LNCAP (cell line): ENCODE data around the gene TMEM132C.

Experiments
- TF ChIP-seq, protein P1 (sequence below): fragments of 450-650 bp; IDR thresholded peaks from 2 replicates; pipeline ENCODE4 v1.5.1; 2017; ENCODE audit warnings: mild to moderate bottlenecking

Gene TMEM132C

DNA sequence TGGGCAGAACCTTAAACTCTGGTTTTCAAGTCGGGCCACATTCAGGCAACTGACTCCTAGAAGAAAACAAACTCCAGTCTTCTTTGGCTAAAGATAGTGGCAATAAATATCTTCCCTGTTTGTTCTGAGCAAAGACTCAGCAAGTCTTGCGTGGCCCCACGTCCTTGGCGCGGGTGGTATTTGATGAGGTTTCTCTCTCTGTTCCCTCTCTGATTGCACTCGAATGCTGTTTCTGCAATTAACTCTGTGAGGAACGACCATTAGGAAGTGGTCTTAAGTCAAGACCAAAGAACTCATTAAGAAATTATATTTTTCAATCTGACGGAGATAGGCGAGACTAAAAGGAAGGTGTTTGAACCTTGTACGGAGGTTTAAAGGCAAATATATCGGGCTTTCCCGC lies 177.6 kb downstream of the TMEM132C start:
- TF ChIP-seq, protein P1, sequence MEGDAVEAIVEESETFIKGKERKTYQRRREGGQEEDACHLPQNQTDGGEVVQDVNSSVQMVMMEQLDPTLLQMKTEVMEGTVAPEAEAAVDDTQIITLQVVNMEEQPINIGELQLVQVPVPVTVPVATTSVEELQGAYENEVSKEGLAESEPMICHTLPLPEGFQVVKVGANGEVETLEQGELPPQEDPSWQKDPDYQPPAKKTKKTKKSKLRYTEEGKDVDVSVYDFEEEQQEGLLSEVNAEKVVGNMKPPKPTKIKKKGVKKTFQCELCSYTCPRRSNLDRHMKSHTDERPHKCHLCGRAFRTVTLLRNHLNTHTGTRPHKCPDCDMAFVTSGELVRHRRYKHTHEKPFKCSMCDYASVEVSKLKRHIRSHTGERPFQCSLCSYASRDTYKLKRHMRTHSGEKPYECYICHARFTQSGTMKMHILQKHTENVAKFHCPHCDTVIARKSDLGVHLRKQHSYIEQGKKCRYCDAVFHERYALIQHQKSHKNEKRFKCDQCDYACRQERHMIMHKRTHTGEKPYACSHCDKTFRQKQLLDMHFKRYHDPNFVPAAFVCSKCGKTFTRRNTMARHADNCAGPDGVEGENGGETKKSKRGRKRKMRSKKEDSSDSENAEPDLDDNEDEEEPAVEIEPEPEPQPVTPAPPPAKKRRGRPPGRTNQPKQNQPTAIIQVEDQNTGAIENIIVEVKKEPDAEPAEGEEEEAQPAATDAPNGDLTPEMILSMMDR: no peak

- TF ChIP-seq, protein P1: no peak
Measured at GRCh38 chr12:128445415-128446127, 178.6 kb downstream of the TMEM132C start.

DNA sequence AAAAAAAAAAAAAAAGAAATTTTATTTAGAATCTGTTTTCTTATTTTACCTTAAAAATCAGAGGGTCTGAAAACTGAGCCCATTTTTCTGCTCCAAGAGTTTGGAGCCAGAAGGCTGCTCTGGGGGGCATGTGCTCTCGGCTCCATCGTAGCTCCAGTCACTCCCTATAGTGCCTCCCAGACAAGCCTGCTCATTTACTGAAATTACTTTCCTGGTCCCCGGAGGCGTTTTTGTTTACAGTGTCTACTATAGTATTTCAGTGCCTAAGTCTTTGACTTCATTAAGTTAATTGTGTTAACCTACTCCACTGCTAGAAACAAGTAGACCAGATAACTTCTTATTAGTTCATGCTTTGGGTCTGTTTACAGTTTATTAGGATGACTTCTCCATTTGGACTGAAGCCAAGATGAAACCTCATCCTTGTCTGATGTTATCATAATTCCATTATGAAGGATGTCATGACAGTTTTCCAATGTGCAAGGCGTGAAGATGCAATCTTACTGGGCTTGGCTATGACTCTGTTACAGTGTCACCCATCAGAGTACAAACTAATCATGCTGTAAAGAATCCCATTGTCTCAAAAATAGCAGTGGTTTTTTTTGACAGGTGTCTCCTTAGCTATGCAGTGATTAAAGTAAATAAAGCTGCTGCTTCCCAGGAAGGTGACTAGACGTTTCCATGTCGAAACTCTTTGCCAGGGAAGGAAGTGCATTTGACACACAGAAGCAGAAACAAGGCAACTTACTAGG lies 182.3 kb downstream of the TMEM132C start:
- TF ChIP-seq, protein P1: no peak

GRCh38 chr12:128450810-128451209 lies 183.8 kb downstream of the TMEM132C start:
- TF ChIP-seq, protein P1: no peak

DNA sequence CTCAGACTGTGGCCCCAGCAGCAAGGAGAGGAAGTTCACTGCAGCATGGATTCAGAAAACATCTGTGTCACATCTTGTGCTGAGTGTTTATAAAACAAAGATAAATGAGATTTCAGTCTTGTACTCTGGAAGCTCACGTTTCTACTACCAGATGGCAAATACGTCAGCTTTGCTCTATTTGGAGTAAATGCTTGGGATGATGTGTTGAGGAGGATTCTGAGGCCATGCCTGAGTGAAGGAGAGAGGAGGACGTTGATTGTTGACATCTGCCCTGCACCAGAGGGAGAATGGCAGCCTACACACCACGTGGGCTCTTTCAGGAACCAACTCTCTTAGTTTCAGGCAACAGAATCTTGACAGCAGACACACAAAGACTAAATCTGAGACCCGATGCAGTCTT lies 188.9 kb downstream of the TMEM132C start:
- TF ChIP-seq, protein P1: no peak

GRCh38 chr12:128456922-128457321 lies 190.0 kb downstream of the TMEM132C start:
- TF ChIP-seq, protein P1: no peak

GRCh38 chr12:128458301-128458974 lies 191.5 kb downstream of the TMEM132C start:
- TF ChIP-seq, protein P1: no peak
